NCI-H2196 (cell line): ENCODE measurements around the gene PPP1R11.
A peak's percentile ranks its signal among the peaks of the same experiment; 100 is the strongest.
"Not testable (repeated sequence)": the region's sequence is repeated elsewhere in the genome, so short reads cannot be mapped to it uniquely, and the experiment has no call there.

ENCODE experiments used
- DNase-seq: peaks from one replicate; lab custom pipeline; 2025; ENCODE audit not compliant: unreplicated experiment; lab: John Stamatoyannopoulos, UW

Gene PPP1R11

DNA sequence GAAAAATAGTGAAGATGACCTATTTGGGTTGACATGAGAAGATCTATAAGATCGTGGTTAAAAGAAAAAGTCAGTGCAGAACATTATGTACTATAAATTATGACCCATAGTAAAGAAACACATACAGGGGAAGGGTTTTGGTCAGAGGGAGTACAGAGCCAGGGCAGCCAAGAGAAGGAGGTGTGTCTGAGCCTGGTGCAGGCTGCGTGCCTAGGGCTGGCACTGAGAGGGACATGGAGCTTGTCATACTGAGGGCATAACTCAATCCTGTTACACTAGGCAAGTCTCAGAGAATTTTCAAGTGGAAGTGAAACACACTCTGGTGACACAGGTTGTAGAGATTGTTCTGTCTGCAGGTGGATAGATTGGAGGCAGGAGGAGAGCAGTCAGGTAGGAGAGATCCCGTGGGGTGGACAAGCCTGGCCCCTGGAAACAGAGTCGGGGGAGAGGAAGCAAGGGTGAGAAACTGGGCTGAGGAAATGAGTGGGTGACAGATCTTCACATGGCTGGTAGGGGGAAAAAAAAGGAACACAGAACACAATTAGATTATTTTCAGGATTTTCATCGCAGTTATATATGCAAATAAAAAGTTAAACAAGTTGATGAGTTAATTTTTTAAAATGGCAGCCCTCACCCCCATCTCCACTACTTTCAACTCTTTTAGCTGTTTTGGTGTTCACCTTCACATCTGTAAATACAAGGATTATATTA lies 27.1 kb downstream of the PPP1R11 start:
- DNase-seq = no peak

DNA sequence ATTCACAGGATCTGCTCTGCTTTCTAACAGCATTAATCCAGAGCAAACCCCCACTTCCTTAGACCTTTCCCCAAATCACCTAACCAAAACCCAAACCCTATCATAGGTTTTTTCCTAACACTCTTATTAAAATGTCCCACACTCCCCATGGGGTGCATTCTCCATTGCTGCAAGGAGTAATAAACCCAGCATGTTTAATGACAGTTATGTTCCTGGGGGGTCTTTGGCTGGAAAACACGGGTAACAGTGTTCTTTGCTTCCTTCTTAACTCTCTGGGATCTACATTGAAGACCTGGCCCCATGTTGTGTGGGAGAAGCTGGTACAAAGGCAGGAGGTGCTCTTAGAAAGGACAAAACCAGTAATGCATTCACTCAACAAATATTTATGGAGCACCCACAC lies 29.8 kb downstream of the PPP1R11 start:
- no peak for DNase-seq

DNA sequence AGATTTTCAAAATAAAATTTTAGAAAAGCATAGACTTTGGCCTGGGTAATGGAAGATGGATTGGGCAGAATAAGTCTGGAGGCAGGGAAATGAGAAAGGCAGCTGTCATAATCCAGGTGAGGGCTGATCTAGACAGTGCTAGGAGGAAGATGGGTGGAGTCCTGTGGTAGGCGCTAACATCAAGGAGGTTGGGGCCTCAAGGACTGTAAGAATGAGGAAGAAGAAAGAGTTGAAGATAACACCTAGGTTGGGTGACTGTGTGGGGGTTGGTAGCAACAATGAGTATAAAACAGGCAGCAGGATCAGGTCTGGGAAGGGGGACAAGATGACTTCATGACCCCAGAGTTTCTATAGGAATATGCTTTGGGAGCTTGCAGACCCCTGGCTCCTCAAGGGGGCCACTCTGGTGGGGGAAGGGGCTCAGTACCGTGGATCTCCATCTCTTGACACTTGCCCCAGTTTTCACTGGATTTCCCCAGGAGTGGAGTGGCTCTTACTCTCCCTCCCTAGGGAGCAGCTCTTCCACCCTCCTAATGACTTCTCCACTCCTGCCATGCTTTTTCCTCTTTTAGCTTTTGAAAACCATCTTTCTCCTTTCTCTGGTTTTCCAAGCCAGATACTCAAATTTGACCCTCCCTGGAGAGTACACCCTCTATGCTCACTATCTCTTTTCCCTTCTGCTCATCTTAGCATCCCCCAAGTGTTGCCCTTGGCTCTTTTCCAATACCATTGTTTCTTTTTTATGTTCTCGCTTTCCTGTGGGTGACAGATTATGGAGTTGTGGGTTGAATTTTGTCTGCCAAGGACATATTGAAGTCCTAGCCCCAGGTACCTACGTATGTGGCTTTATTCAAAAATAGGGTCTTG lies 31.1 kb downstream of the PPP1R11 start:
- DNase-seq = no peak

DNA sequence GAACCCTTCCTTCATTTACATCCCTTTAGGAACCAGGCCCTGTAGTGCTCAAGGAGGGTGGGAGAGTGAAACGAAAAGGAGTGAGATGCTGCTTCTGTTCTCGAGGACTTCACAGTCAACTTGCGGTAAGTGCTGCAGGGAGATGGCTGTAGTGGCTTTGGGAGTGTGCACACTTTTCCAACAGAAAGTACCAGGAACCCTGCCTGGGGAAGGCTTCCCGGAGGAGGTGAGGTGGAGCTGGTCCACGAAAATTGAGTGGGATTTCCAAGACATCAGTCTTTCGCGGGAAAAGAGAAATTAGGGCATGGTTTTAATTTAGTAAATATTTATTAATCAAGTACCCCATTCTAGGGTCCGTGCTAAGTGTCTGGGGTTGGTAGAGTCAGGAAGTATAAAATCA lies 33.2 kb downstream of the PPP1R11 start:
- DNase-seq = no peak

DNA sequence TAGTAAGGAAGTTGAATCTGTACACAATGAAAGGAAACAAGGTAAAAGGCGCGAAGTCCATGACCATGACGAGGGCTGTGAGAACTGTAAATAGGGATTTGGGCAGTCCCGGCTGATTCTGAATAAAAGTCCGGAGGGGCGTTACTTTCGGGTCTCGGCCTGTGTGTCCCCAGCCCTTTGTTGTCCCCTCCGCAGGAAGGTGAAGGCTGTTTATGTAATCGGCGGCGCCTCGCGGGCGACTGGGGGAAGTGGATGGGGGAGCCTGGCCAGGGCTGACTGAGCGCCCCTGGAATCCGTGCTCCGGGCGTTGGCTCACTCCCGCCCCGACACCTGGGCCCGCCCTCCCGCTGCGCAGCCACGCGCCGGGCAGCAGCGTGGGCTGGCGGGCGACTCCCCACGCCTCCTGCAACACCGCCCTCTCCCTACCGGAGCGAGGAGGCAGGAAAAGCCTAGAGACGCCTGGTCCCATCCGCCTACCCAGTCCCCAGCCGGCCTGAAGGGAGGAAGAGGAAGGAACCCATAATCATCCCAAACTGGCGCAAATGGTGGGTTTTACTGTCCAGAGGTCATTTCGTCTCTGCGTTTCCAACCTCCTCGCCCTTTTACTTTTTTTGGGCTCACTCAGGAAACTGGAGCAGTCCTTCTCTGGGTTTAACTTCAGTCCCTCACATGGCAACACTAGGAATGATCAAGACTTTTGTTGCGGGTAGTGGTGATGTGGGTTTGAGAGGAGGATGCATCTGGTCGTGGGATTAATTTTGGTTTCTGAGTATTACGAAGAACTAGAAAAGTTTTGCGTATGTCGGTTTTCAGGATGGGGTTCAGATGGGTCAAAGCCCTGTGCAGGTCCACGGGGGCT lies 33.8 kb downstream of the PPP1R11 start:
- no peak for DNase-seq

DNA sequence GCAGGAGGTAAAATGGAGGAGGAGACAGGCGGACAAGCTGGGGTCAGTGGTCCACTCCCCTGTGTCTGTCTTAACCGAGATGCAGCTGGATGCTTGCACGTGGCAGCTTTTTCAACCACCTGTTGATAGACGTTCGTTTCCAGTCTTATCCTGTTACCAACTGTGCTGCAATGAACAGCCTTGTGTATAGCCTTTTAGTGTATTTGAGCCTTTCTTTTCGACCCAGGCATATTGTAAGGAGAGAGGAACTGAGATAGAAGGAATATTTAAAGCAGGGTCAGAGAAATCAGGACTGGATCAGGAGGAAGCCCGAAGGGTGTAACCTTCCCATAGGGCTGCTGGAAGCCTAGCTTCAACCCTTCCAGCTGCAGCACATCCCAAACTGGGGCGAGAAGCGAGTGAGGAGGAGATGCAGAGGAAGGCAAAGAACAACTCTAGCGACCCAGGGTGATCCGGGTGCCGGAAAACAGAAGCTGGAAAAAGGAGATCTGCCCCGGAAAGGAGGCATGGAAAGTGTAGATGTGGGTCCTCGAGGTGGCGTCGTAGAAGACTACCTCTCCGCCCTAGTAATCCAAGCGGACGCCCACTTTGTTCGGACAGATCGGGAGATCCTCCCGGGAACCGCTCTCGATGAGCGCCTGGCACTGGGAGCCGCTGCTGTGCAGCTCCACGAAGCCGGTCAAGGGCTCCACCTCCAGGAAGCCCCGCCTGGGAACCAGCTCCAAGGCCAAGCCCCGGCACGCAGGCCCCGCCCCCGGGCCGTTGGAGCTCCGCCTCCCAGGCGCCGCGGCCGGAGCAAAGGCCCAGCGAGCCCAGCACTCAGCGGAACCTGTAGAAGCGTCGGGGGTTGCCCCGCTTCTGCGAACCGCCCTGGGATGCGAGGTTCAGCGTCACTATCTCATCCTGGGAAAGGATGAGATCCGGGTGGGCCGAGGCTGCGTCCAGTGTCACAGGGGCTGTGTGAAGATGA lies 34.7 kb downstream of the PPP1R11 start:
- DNase-seq = peak; percentile 72

DNA sequence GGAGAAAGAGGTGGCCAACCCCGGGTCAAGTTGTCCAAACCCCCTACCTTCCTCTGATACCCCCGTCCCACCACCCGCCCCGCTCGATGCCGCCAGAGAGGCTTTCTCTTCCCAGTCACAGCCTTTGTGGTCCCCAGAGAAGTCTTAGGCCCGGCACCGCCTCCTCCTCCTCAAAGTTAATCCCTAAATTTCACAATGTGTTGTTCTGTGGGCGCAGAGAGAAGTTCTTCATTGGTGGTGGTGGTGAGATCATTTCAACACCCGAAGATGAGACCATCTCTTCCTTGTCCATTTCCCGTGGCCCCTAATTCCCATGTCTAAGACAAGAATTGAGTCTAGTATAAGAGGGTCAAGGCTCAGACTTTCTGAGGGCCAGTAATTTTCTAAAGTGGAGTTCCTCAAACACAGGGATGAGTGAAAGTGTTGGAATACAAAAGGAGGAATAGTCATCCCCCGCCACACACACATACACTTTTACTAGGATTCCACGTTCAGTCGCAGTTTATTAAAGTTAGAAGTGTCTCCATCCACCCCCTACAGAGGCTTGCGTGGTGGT lies 35.5 kb downstream of the PPP1R11 start:
- no peak for DNase-seq

DNA sequence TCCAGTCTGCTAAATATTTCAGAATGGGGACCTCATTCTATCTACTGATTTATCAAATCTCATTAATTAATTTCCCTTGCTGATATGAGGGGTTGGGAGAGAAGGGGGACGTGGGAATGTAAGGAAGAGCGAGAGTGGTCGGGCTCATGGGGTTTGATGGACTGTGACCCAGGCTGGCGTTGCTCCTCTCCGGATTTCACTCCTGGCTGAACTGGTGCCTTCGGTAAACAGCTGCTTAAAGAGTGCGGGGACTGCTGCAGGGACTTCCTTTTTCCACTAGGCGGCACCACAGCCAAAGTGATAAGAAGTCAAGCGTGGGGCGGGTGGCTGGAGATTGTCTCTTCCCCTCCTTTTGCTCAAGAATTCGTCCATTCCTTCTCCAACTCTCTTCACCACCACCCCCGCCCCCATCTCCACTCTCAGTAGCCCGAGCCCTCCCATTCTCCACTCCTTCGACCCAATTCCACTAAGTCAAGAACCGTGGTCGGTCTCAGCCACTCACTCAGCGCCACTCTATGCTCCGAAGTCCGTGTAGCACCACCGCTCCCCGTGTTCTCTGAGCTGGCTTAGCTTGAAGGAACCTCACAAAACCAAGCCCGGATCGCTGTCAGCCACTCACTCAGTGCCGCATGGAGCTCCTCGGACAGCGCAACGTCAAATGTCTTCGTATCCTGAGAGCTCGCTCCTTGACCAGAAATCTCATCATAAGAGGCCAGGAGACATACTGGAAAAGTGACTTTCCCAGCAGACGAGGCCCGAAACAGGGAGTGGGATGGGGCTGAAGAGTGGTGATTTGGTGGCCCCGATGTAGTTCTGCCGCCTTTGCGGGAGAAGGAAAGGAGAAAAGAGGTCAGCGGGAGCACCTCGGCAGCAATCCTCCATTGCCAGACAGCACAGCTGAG lies 36.2 kb downstream of the PPP1R11 start:
- DNase-seq = peak; percentile 86

DNA sequence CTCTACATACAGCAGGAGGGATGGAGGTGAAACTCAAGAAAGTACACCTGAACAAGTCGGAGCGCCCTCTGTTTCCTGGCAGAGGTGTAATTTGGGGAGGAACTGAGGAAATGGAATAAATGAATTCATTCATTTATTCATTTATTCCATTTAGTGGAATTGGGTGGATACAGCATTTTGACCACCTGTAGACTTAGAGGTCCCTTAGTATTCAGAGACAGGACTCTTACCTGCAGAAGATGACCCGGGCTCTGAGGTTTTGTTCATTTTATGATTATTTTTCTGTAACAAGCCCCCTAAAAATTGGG lies 36.8 kb downstream of the PPP1R11 start:
- no peak for DNase-seq

DNA sequence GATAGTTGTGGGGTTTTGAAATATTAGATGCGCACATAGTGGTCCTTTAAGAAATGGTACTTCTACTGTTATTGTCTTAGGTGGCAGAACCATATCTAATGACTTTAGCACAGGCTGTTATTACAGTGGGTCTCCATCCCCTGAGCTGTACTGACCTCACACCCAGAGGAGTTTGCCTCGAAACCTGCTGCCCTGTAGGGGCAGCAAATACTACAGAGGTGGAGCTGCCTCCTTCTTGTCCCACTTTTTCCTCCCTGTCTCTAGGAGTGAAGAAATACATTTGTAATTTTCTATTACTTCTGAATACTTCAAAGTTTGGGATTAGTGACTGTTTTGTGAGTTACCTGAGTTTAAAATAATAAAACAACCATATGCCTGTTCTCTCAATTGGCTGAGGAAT lies 37.7 kb downstream of the PPP1R11 start:
- no peak for DNase-seq

DNA sequence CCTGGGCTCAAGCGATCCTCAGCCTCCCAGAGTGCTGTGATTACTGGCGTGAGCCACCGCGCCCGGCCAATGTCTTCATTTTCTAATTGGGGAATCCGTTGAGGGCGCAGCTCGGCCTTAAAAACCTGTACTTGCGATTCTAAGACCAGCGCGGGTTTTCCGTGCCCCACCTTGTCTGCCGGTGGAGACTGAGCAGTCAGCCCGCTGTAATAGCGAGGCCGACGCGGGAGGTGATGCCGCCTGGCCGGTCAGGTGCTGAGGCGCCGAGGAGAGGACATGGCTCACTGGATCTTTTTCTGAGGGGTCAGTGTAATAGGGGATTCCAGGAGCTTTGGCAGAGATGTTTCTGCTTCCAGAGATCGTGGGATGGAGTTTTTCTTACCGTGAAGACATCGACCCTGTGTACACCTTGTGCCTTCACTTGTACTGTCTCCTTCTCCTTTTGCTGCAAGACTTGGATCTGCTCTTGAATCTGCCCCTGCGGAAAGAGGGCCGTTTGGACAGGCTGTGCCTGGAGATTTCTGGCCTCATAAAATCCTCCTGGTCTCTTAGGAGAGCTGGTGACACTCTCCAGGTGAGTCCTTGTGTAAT lies 44.4 kb downstream of the PPP1R11 start:
- no peak for DNase-seq

DNA sequence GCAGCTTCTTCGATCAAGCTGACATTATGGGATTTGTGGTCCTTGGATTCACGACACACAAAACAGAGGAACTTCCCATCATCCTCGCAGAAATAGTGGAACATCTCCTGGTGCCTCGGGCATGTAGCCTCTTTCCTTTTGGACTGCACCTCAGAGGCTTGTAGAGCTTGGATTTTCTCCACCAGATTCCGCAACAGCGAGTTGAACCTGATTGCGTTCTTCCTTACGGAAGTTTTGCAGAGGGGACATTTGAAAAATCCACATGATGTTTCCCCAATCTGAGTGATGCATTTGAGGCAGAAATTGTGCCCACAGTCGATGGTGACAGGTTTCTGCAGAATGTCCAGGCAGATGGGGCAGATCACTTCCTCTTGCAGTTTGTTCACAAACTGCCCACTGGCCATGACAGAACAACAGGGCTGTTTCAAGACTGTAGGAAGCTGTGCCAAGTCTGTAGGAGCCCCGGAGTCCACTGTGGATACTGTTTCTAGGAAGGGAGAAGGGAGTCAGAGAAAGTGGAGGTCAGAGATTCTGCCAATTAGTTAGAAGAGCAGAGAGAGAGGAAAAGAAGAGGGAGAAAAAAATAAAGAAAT lies 45.5 kb downstream of the PPP1R11 start:
- DNase-seq = no peak

DNA sequence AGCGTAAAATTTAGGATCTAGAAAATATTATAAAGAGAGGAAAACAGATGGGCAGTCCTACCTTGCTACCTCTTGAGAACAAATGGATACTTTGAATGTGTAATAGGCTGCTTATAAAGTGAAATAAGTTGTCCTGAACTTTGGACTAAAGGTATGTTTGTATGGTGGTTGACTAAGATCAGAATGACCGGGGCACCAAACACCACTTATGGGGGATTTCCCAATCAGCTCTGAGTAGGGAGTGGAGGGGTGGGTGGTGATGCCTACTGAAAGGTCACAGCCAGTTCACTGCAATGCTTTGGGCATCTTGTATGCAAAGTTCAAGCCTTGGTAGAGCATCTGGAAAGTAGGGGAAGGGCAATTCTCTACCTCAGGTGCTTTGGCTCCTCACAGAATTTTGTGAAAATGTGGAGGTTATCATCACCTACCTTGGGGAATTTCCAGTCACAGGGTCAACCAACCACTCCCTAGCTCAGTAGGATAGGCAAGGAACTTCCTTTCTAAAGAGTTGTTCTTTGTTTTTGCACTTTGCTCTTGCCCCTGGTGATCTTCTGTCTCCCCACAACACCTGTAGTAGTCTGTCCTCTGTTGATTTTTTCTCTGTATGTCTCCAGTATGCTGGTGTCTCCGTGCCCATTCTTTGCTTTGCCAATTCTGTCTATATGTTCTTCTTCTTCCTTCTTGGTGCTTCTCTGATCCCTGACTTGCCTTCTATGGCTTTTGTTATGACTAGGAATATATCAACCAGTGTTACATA lies 46.2 kb downstream of the PPP1R11 start, which contains the start of gene TRIM31:
Gene TRIM31, minus strand, starts transcription at position 88 of the 757 bp plus-strand sequence. CDS start 285 bp downstream, outside the sequence.
- DNase-seq = no peak

DNA sequence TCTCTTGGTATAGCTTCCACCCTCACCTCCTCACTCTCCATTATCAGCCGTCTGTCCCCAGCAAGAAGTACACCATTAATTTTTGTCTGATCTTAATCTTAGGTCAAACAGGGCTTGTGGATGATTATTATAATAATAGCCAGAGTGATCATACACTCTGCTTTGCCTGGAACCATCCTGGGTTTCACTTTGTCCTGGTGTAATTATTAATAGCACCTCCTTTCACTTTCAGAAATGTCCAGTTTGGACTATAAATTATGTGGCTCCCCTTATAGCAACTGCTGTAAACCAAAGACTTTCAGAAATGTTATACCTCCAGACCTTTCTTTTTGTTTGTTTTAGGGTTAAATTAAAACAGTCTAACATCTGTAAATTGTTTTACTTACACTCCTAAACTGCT lies 46.8 kb downstream of the PPP1R11 start:
- no peak for DNase-seq

DNA sequence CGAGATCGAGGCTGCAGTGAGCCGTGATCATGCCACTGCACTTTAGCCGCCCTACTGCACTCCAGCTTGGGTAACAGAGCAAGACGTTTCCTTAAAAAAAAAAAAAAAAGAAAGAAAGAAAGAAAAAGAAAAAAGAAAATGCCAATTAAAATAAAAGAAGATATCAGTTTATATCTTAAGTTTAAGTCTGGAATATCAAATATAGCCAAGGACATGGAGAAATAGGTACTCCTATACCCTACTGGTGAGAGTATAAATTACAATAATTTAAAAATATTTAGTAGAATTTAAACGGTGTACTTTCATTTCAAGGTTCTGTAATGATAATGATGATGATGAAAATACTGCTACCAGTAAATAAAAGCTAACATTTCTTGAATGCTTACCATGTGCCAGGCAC lies 49.7 kb downstream of the PPP1R11 start:
- DNase-seq = no peak

DNA sequence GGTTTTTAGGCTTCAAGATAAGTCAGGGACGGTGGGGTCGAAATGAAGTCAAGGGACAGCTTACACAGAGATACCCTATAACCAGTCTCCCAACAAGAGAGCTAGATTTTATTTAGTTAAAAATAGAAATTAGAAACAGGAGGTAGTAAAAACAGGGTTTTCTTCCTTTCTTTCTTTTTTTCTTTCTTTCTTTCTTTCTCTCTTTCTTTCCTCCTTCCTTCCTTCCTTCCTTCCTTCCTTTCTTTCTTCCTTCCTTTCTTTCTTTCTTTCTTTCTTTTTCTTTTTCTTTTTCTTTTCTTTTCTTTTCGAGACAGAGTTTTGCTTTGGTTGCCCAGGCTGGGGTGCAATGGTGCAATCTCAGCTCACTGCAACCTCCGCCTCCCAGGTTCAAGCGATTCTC lies 51.7 kb downstream of the PPP1R11 start:
- DNase-seq = not testable (repeated sequence)
